NCI-H2196 (cell line): ENCODE data around the gene SCN5A.

ENCODE experiments used
- DNase-seq: peaks from one replicate; lab custom pipeline; 2025; ENCODE audit not compliant: unreplicated experiment; lab: John Stamatoyannopoulos, UW

Gene SCN5A

DNA sequence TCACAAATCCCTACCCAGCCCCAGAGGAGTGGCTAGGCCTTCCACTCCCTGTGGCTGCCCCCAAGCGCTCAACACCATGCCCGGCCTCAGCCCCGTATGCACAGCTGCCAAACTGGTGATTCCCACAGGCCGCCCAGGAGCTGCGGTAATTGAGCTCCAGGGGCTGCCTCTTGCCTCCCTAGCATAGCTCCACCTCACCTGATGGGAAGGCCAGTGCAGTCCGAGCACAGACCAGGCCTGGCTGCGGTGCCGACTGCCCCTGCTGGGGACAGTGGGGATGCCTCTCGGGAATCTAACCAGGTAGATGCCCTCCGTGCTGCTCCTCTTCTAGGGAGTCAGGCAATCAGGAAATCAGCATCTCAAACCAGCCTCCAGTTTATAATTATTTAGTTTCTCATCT, 25.9 kb downstream of the SCN5A start:
- DNase-seq: no peak

DNA sequence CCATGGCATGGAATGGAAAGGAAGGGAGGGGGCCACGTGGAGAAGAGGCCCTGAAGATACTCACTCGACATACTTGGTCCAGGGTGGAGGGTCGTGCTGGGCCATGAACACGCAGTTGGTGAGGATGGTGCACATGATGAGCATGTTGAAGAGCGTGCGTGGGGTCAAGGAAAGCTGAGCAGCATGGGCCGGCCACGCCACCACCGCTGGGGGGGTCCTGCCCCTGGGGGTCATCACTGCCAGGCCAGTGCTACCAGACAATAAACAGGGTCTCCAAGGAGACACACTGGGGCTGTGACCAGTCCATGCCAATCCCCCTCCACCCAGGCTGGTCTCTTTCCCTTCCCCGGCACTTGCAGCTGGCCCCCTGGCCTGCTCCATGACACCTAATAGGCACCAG, 27.2 kb downstream of the SCN5A start:
- no peak for DNase-seq

- no peak for DNase-seq
These were observed 29.3 kb downstream of the SCN5A start for GRCh38 chr3:38620236-38620635.

GRCh38 chr3:38618343-38618742, 31.1 kb downstream of the SCN5A start:
- no peak for DNase-seq

- DNase-seq: no peak
These were observed 31.9 kb downstream of the SCN5A start for GRCh38 chr3:38617586-38617985.

GRCh38 chr3:38617137-38617536, 32.4 kb downstream of the SCN5A start:
- DNase-seq: no peak

DNA sequence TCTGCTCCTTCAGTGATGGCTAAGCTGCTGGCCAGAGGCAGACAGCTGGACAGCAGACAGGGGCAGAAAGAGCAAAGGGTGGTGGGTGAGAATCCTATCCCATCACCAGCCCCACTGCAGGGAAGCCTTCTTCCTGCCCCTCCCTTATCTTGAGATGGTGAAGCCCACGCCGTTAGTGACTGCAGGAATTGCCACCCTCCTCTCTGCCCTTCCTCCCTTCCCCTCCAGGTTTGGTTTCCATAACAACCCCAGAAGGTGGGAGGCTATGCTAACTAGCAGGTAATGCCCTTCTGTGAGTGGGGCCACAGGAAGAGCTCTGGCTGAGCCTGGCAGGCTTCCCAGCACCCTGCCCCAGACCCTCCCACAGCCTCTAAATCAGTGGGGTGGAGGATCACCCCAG, 32.8 kb downstream of the SCN5A start:
- DNase-seq: no peak

- DNase-seq: no peak
These were observed 33.4 kb downstream of the SCN5A start for GRCh38 chr3:38616111-38616510.

DNA sequence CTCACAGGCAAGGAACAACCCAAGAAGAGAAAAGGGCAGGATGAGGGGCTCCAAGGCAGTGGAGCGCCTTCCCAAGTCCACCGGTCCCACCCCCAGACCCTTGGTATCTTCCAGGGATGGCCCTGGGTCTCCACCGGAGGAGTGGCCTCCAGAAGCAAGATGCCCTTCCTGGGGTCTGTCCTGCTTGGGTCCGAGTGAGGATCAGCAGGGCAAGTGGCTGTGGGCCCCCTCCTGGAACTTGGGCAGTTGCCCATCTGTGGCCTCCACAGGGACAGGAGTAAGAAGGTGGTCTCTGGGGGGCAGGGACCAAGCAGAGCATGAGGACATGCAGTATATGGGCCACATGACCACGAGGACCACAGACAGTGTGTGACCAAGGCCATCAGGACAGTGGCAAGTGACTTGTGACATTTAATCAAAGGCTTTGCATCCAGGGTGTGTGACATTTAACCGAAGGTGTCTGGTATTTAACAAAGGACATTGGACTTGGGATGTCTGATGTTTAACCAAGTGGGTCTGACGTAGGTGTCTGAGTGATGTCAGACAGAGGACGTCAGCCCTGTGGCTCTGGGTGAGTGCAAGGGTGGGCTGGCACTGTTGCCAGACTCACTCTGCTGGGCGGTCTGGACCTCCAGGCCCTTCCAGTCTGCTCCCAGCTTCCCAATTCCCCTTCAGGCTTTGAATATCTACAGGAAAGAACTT, 34.7 kb downstream of the SCN5A start:
- DNase-seq: no peak

DNA sequence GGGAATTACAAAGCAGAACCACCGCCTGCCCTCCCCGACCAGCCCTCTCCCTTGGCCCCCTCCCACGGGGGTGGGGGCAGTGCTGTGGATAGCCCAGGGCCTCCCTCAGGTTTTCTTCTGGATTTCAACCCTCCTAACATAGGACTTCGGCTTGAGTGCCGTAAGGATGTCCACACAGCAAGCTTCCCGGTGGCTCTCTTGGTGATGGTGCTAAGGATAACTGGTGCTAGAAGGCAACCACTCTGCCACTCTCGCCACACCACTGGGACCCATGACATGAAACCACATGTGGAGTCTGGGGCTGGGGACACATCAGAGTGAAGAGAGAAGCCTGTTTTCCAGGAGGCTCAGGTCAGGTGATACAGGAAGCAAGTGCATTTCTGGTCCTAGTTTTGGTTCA, 35.4 kb downstream of the SCN5A start:
- no peak for DNase-seq

GRCh38 chr3:38613426-38613825, 36.1 kb downstream of the SCN5A start:
- DNase-seq: no peak

GRCh38 chr3:38611866-38612265, 37.6 kb downstream of the SCN5A start:
- no peak for DNase-seq

DNA sequence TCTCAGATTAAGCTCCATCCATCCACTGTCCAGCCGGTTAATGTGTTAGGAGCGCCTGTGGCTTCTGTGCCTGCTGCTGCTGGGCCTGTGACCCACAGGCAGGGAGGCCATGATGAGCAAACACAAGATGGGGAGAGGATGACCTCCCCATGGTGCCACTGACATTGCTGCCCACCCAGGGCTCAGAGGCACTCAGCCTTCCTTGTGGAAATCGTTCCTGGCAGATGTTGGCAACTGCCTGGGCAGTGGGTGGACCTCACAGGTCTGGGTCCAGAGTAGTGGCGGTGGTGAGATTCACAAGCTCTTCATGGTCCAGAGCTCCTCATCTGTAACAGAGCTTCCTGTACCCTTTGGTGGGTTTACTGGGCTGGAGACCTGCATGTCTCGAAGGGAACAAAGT, 38.6 kb downstream of the SCN5A start:
- no peak for DNase-seq

- no peak for DNase-seq
These were observed 39.1 kb downstream of the SCN5A start for GRCh38 chr3:38610436-38610835.

DNA sequence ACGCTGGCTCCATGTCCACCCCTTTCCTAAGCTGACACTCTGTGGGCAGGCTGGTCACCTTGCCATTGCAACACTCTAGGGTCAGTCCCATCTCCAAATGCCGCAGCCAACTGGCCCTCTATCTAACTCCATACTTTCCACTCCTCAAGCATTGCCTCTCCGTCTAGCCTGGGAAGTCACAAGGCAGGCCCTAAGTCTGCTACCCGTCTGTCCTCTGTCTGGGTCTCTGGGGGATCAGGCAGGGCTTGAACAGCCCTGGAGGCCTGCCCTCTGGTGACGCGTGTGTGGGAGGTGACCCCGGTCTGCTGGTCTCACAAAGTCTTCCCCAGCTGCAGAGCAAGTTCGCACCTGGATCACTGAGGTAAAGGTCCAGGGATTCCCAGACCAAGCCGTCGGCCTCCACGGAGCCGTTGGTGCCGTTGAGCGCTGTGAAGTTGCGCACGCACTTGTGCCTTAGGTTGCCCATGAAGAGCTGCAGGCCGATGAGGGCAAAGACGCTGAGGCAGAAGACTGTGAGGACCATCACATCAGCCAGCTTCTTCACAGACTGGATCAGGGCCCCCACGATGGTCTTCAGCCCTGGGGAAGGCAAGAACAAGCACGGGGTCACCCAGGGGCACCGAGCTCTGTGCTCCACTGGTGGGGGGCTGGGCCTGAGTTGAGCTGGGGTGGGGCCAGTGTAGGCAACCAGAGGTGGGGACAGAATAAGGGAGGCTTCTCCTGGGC, 39.9 kb downstream of the SCN5A start:
- no peak for DNase-seq

DNA sequence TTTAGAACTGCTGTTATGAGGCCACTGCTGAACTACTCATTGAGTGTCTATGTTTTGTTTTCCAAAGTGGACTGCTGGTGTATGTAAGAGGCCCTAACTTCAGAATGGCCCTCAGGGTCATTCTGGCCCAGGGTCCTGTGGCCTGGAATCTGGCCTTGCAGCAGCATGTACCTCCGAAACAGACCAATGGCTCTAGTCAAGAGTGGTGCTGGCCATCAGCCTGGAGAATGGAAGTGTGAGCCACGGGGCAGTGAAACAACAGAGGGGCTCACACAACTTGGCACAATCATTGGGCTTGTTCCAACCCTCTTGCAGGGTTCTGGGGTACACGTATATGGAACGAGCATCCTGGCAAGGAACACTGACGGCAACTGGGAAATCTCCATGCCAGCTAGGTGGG, 40.5 kb downstream of the SCN5A start:
- DNase-seq: no peak

DNA sequence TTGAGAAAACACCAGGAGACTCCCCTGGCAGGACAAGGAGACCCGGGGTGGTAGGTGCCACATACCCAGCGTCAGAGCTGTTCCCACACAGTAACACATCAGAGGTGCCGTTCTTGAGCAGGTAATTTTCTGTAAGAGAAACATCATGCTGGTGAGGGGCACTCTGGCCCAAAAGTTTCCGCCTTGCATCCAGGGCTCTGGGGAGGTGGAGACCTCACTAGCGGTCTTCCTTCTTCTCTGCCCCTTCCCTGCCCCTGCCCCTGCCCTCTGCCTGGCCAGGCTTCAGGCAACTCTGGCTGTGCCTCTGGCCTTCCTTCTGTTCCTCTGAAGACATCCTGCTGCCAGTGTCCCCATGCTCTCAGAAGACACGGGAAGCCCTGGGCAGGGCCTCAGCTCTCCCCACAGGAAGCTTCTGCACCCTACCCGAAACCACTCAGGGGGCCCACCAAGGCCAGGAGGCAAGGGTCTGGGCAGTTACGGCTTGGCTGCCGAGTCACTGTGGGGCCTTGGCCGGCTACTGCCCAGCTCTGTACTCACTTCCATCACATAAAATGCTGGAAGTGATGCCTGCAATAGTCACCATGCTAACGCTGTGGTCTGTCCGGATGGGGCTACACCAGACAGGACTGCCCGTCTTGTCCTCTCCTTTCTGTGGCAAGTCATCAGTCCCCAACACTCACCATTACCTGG, 41.3 kb downstream of the SCN5A start:
- DNase-seq: no peak

DNA sequence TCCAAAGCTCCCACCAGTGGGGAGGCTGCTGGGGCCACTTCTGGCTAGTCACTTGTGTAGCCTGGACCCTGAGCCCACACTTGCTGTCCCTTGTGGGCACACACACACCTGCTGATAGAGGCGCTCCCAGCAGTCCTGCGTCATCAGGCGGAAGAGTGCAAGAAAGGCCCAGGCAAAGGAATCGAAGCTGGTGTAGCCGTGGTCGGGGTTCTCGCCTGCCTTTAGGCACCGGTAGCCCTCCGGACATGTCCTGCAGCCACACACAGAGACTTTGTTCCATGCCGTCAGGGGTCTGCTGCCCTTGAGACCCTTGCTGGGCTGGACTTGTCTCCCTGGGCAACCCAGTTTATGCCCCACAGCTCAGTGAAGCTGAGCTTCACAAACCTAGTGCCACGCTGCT, 42.9 kb downstream of the SCN5A start:
- no peak for DNase-seq

GRCh38 chr3:38605981-38606380, 43.5 kb downstream of the SCN5A start:
- no peak for DNase-seq

DNA sequence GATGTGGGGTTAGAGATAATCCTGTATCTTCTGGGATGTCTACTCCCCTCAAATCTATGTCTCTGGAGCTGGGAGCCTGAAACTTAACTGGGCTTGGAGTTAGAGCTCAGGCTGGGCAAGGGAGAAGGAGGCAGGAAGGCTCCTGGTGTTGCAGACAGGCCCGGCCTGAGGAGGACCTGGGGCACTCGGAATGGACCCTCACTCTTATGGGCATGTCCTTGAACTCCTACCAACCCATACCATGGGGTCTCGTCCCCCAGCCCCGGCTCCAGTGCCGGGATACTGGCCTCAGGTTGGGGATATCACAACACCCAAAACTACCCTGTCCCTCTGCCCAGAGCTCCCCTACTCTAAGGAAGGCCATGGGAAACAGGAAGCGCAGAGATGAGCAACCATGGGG, 45.2 kb downstream of the SCN5A start:
- DNase-seq: no peak

GRCh38 chr3:38603731-38604131, 45.8 kb downstream of the SCN5A start:
- no peak for DNase-seq

DNA sequence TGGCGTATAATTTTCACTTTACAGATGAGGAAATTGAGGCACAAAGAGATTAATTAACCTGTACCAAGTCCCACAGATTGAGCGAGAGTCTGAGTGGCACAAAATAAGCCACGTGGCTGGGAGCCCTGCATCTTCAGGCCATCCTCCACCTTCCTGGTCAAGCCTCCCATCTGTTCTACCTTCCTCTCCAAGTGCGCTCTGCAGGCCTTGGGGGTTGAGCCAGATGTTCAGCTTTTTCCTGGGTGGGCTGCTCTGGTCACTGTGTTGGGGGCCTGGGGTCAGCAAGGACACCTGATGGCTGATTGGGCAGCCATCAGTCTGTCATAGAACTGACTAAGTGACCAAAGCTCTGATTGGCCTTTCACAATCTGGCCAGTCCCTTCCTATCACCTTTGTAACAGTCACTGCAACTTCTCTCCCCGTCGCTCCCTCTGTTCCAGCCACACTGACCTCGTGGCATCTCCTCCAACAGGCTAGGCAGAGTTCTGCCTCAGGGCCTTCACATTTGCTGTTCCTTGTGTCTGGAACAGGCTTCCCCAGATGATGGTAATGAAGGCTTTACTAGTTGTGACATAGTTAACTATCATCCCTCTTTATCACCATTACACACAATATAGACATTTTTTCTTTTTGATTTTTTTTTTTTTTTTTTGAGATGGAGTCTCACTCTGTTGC, 46.8 kb downstream of the SCN5A start:
- DNase-seq: no peak
